HepG2 (cell line): ENCODE data around the gene WDR70. TPM values are rescaled to one million over a fixed set of nuclear protein-coding genes. Genes with fewer than 3 reads are reported as not detected.

ENCODE experiments used
- ATAC-seq: fragments of 200-7000 bp; cut with Tn5 transposase; 3 replicates; pipeline ENCODE4 v1.9.1; 2020; ENCODE audit warnings: mild to moderate bottlenecking, moderate library complexity
- BruUV-seq: library from RNA; stranded (reverse); fragments of 400-500 nt; replicated peaks from 2 replicates; lab custom pipeline; 2021; lab: Mats Ljungman, UMichigan
- CTCF ChIA-PET: fragments of 300-600 bp; formaldehyde crosslinking; extraction: SDS; loops from one replicate; lab custom pipeline; 2021; ENCODE audit warnings: low total read pairs, inconsistent platforms, low intra/inter-chr PET ratio; lab: Yijun Ruan, JAX
- POLR2A ChIA-PET: fragments of 350-600 bp; sonication (Branson Sonifier 250); formaldehyde crosslinking; loops from one replicate; lab custom pipeline; 2020; ENCODE audit warnings: antibody characterized with exemption, inconsistent platforms; lab: Yijun Ruan, JAX
- DNase-seq: peaks from one replicate; pipeline ENCODE4 v3.0.0-alpha.2; 2015; ENCODE audit warnings: low spot score
- FAIRE-seq: peaks from 3 replicates; lab custom pipeline; 2011; peaks lifted over from hg19 to GRCh38; lab: Jason Lieb, UNC
- H2AFZ ChIP-seq: one replicate; pipeline ENCODE4 v1.6.1; 2011; ENCODE audit warnings: low read length, inconsistent platforms
- H3K27ac ChIP-seq: fragments of 300-600 bp; 3 replicates; pipeline ENCODE4 v1.8.0; 2011; ENCODE audit warnings: mixed run types, mild to moderate bottlenecking, mixed read lengths, low read length, inconsistent platforms; ENCODE audit not compliant: insufficient read depth; ENCODE audit errors: extremely low read length
- H3K27me3 ChIP-seq, 2 experiments: fragments of 200-600 bp in 1 of 2; 2 replicates in 1 of 2; 3 replicates in 1 of 2; pipeline versions ENCODE4 v1.6.0 to v1.8.0; 2011; ENCODE audit warnings: low read length in 2 of 2, mild to moderate bottlenecking in 2 of 2, moderate library complexity in 2 of 2, inconsistent platforms in 1 of 2; ENCODE audit not compliant: insufficient read depth in 2 of 2, control insufficient read depth in 1 of 2
- H3K36me3 ChIP-seq, 2 experiments: fragments of 200-600 bp in 1 of 2; replicated peaks in 1 of 2; 2 replicates in 1 of 2; 3 replicates in 1 of 2; pipeline versions ENCODE4 v1.5.1 to v1.8.0; 2011; ENCODE audit warnings: low read length in 2 of 2, inconsistent platforms in 1 of 2; ENCODE audit not compliant: insufficient read depth in 2 of 2, control insufficient read depth in 1 of 2
- H3K4me1 ChIP-seq: 2 replicates; pipeline ENCODE4 v1.5.1; 2012; ENCODE audit warnings: low read length, inconsistent platforms; ENCODE audit not compliant: insufficient read depth
- H3K4me2 ChIP-seq: 2 replicates; pipeline ENCODE4 v1.6.0; 2011; ENCODE audit warnings: low read depth, low read length, inconsistent platforms
- H3K4me3 ChIP-seq, 3 experiments: fragments of 200-600 bp in 1 of 3; sonication (generic), shearing (Covaris generic) in 1 of 3; replicated peaks in 1 of 3; 2 replicates each; pipeline ENCODE4 v1.5.1; 2011 to 2016; ENCODE audit warnings: low read length in 3 of 3, inconsistent platforms in 2 of 3, low read depth in 2 of 3, mild to moderate bottlenecking in 2 of 3, control low read depth in 1 of 3, mixed read lengths in 1 of 3; ENCODE audit not compliant: insufficient read depth in 1 of 3
- H3K79me2 ChIP-seq: one replicate; pipeline ENCODE4 v1.6.1; 2011; ENCODE audit warnings: low read length, inconsistent platforms; ENCODE audit not compliant: insufficient read depth
- H3K9ac ChIP-seq: 2 replicates; pipeline ENCODE4 v1.6.0; 2011; ENCODE audit warnings: mild to moderate bottlenecking, low read depth, low read length, inconsistent platforms; ENCODE audit not compliant: insufficient read depth
- H3K9me3 ChIP-seq: 2 replicates; pipeline ENCODE4 v1.5.1; 2012; ENCODE audit warnings: mild to moderate bottlenecking, low read length
- H4K20me1 ChIP-seq: 2 replicates; pipeline ENCODE4 v1.6.0; 2011; ENCODE audit warnings: inconsistent platforms, mild to moderate bottlenecking, low read length, moderate library complexity; ENCODE audit not compliant: insufficient read depth
- ELF3 ChIP-seq: IDR thresholded peaks from 2 replicates; pipeline ENCODE4 v1.6.1; 2016; ENCODE audit warnings: missing genetic modification reagents, missing compliant biosample characterization
- HMG20B ChIP-seq: conservative IDR thresholded peaks from 2 replicates; pipeline ENCODE4 v1.6.1; 2016; ENCODE audit warnings: missing genetic modification reagents, missing compliant biosample characterization
- KAT7 ChIP-seq: IDR thresholded peaks from 2 replicates; pipeline ENCODE4 v1.6.1; 2018; ENCODE audit warnings: borderline replicate concordance, missing compliant biosample characterization
- MEIS1 ChIP-seq: sonication (generic); formaldehyde crosslinking; IDR thresholded peaks from 2 replicates; pipeline ENCODE4 v1.9.0; 2021; ENCODE audit warnings: mild to moderate bottlenecking, missing genetic modification reagents, moderate library complexity, borderline replicate concordance
- NFKBIZ ChIP-seq: IDR thresholded peaks from 2 replicates; pipeline ENCODE4 v1.6.1; 2018; ENCODE audit warnings: missing genetic modification reagents, missing compliant biosample characterization
- POLR2A ChIP-seq, 2 experiments: IDR thresholded peaks; 2 replicates each; pipeline ENCODE4 v1.6.1; 2011; ENCODE audit warnings: low read depth in 2 of 2, low read length in 2 of 2, mild to moderate bottlenecking in 1 of 2, moderate library complexity in 1 of 2; ENCODE audit not compliant: insufficient read depth in 1 of 2
- RELA ChIP-seq: sonication (generic); formaldehyde crosslinking; IDR thresholded peaks from 2 replicates; pipeline ENCODE4 v1.4.0; 2020; ENCODE audit warnings: missing genetic modification reagents
- ZNF563 ChIP-seq: sonication (generic); formaldehyde crosslinking; IDR thresholded peaks from 2 replicates; pipeline ENCODE4 v1.8.0; 2022; ENCODE audit warnings: mild to moderate bottlenecking, moderate library complexity, missing genetic modification reagents
- ZNF605 ChIP-seq: sonication (generic); formaldehyde crosslinking; IDR thresholded peaks from 2 replicates; pipeline ENCODE4 v1.8.0; 2022; ENCODE audit warnings: mild to moderate bottlenecking, missing genetic modification reagents
- ZNF737 ChIP-seq: sonication (generic); formaldehyde crosslinking; IDR thresholded peaks from 2 replicates; pipeline ENCODE4 v1.5.0; 2020; ENCODE audit warnings: missing genetic modification reagents, mild to moderate bottlenecking, borderline replicate concordance
- WGBS: methylation state at CpG from one replicate; pipeline ENCODE4 v1.1.6; 2017; ENCODE audit warnings: low lambda C conversion rate; 5-methylcytosine and 5-hydroxymethylcytosine counted together
- in situ Hi-C: cut with HindIII; loops from 2 replicates; pipeline ENCODE4 v1.10.0; 2017; ENCODE audit warnings: low pct_unique_long_range_greater_than_20kb; ENCODE audit not compliant: extremely low pct_ligation_motif_present
- intact Hi-C: fragments of 100-400 bp; cut with micrococcal nuclease; formaldehyde crosslinking; loops from one replicate; pipeline ENCODE4 v1.10.0; 2022; ENCODE audit not compliant: unreplicated experiment
- polyA plus RNA-seq, 8 experiments: library from polyadenylated mRNA; depleted of rRNA in 3 of 8; stranded (reverse) in 7 of 8; unstranded in 1 of 8; fragments of >200 nt; fragmentation: Illumina TruSeq in 4 of 8; extraction: Trizol in 4 of 8; gene quantifications; 2 replicates each; pipeline versions ENCODE4 v1.2.1 to v1.2.3, GENCODE V29; 2011 to 2016; ENCODE audit warnings: low read depth in 4 of 8, missing spikeins in 1 of 8, mixed read lengths in 1 of 8; ENCODE audit not compliant: insufficient read depth in 1 of 8
- total RNA-seq, 5 experiments: library from RNA; depleted of rRNA; stranded (reverse); fragments of >200 nt; fragmentation: Illumina TruSeq; extraction: Trizol; gene quantifications; 2 replicates each; pipeline ENCODE4 v1.2.3, GENCODE V29; 2016; ENCODE audit warnings: low read depth in 1 of 5
- TF ChIP-seq, protein P1 (sequence below): IDR thresholded peaks from 2 replicates; pipeline ENCODE4 v1.6.1; 2016; ENCODE audit warnings: low read depth, borderline replicate concordance
- TF ChIP-seq, protein P2 (sequence below): sonication (generic); formaldehyde crosslinking; IDR thresholded peaks from 2 replicates; pipeline ENCODE4 v1.5.0; 2020; ENCODE audit warnings: missing genetic modification reagents
- TF ChIP-seq, protein P3 (sequence below): sonication (generic); formaldehyde crosslinking; IDR thresholded peaks from 2 replicates; pipeline ENCODE4 v1.4.0; 2020; ENCODE audit warnings: mild to moderate bottlenecking, missing genetic modification reagents, borderline replicate concordance

WDR70 gene
- total and polyA plus RNA-seq, 2 of the 13 experiments (the other 11 are each of a cell fraction or from before 2014, with no cell fraction given), result 14.6 to 30.6 TPM

DNA sequence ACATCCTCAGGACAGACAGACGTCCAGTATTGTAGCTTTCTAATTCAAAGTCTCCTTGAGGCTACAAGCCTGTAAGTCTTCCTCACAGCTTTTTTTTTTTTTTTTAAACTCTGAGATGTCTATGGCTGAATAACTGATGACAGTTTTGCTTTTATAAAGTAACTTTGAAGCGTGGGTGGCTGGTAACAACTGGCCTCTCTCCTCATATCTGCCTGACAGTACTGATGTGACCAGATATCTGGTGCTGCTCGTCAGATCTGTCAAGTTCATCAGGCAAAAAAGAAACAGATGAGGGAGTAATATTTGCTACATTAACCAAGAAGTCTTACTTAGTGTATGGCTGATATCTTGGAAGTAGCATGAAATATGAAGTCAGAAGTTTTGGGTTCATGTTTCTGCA lies 388.1 kb downstream of the WDR70 start:
- CTCF ChIA-PET, result no interaction called here
- POLR2A ChIA-PET, result no interaction called here
- DNase-seq (no peak), ATAC-seq (no peak), FAIRE-seq (no peak)
- no TSS peak for BruUV-seq
- no peaks in the 10 kb centered on the region for H3K9me3 ChIP-seq
- no peak for TF ChIP-seq KAT7 (CRISPR knock-in tag)
- no peak for TF ChIP-seq ZNF563 (CRISPR knock-in tag)
- no peak for TF ChIP-seq POLR2A (IDR thresholded peaks at IDR 0.05; ENCODE audit: insufficient read depth in 1 of 2, low read depth in 2 of 2, low read length in 2 of 2)
- TF ChIP-seq, protein P1, sequence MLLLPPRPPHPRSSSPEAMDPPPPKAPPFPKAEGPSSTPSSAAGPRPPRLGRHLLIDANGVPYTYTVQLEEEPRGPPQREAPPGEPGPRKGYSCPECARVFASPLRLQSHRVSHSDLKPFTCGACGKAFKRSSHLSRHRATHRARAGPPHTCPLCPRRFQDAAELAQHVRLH, result no peak
- TF ChIP-seq NFKBIZ (CRISPR knock-in tag), result no peak
- TF ChIP-seq ZNF737 (CRISPR knock-in tag), result no peak
- TF ChIP-seq, protein P2, sequence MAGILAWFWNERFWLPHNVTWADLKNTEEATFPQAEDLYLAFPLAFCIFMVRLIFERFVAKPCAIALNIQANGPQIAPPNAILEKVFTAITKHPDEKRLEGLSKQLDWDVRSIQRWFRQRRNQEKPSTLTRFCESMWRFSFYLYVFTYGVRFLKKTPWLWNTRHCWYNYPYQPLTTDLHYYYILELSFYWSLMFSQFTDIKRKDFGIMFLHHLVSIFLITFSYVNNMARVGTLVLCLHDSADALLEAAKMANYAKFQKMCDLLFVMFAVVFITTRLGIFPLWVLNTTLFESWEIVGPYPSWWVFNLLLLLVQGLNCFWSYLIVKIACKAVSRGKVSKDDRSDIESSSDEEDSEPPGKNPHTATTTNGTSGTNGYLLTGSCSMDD (CRISPR knock-in tag), result no peak
- TF ChIP-seq RELA, result no peak
- TF ChIP-seq ZNF605, result no peak
- no peak for TF ChIP-seq ELF3
- TF ChIP-seq, protein P3, sequence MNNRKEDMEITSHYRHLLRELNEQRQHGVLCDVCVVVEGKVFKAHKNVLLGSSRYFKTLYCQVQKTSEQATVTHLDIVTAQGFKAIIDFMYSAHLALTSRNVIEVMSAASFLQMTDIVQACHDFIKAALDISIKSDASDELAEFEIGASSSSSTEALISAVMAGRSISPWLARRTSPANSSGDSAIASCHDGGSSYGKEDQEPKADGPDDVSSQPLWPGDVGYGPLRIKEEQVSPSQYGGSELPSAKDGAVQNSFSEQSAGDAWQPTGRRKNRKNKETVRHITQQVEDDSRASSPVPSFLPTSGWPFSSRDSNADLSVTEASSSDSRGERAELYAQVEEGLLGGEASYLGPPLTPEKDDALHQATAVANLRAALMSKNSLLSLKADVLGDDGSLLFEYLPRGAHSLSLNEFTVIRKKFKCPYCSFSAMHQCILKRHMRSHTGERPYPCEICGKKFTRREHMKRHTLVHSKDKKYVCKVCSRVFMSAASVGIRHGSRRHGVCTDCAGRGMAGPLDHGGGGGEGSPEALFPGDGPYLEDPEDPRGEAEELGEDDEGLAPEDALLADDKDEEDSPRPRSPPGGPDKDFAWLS (CRISPR knock-in tag), result no peak
- TF ChIP-seq HMG20B, result no peak
- TF ChIP-seq MEIS1 (CRISPR knock-in tag), result no peak
- no peaks in the 10 kb centered on the region for H3K27me3 ChIP-seq
- H3K79me2 ChIP-seq, result no peaks in the 10 kb centered on the region
- peaks cover 21% of the 10 kb centered on the region; the same call in 1 of the 2 replicates for H3K4me1 ChIP-seq
- in situ Hi-C loops, result no loop called here
- H4K20me1 ChIP-seq, result no peaks in the 10 kb centered on the region
- H3K27ac ChIP-seq, result no peak overlapping the region
- no peak overlapping the region for H2AFZ ChIP-seq
- no peak overlapping the region for H3K4me3 ChIP-seq
- 18% methylated on average over 3 of the region's 3 CpGs for WGBS
- no peak overlapping the region for H3K9ac ChIP-seq
- no peaks in the 10 kb centered on the region for H3K36me3 ChIP-seq
- H3K4me2 ChIP-seq, result no peak overlapping the region
- intact Hi-C loops, result no loop called here
